ENCODE measurements around the gene MRPS31. TPM values are rescaled to one million over a fixed set of nuclear protein-coding genes. Genes with fewer than 3 reads are reported as not detected.
A peak's percentile ranks its signal among the peaks of the same experiment; 100 is the strongest.

Gene MRPS31
- total RNA-seq, 1 experiment from 2014 or later: 27.0 TPM

DNA sequence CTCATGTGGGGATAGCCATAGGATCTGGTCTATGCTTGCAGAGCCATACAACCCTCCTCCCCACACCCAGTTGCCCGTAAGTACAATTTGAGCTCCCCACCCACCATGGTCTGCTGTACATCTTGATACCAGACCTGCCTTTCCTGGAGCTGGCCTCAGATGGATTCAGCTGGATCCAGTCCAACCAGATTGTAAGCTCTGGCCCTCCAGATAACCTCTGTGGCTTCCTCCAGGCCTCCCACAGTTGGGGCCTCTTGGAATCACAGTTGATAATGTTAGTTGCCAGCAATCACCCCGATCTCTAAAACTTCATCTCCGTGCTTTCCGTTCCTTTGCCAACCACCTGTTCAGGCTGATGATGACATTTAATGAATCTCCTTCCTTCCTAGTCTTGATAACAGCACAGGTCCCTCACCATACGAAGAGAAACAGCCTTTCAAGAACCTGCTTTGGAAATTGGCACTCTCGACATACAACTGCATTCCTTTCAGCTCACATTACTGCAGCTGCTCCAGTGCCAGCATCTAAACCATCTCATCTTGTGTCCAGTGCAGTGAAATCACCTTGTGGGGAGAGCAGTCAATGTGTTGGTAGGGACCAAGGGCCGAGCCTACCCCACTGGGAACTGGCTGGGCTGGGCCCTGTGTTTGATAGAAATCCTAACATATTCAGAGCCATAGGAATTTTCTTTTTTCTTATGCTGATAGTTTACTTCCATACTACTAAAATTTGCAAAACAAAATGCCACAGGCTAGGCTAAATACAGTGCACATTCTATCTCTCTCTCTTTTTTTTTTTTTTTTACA, 89.4 kb downstream of the MRPS31 start:
- Histone ChIP-seq H3K4me3 (ENCODE audit: insufficient read depth, low read depth, low read length) (peak overlapping the region; percentile 20; the same call in 1 of the 2 replicates), H3K27me3 (ENCODE audit: control insufficient read depth, insufficient read depth, low read length) (no peaks in the 10 kb centered on the region), H3K36me3 (replicated peaks; ENCODE audit: control insufficient read depth, insufficient read depth, low read length) (no peaks in the 10 kb centered on the region)
- DNase-seq: no peak

DNA sequence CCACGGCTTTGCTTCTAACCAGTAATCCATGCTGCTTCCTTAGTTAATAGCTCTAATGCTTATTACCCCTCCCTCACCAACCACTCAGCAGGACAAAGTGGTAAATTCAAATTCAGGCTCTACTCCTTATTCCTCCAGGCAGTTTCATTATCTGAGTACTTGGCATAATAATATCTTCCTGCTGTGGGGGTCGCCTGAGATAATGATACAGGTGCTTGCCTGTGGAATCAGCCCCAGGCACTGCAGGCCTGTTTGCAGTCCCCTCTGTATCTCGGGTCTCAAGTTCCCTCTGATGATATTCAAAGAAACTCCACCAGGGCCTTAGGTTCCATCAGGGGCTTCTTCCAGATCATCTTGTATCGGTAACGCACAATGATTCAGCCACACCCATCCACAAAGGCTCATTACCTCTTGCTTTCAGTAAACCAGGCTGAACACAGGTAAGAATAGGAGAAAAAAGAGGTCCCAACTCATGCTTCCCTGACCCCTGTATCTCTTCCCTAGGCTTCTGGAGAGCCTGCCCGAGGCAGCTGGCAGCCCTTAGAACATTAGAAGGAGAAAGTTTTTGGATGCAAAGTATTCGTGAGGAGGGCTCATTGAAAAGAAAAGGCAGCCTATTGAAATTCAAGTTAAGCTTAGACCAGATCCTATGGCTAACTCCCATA, 90.2 kb downstream of the MRPS31 start:
- Histone ChIP-seq H3K4me3 (ENCODE audit: insufficient read depth, low read depth, low read length) (no peak overlapping the region), H3K36me3 (replicated peaks; ENCODE audit: control insufficient read depth, insufficient read depth, low read length) (no peaks in the 10 kb centered on the region), H3K27me3 (ENCODE audit: control insufficient read depth, insufficient read depth, low read length) (no peaks in the 10 kb centered on the region)
- peak; percentile 57 for DNase-seq

GRCh38 chr13:40679480-40679985, 91.5 kb downstream of the MRPS31 start:
- Histone ChIP-seq H3K36me3 (replicated peaks; ENCODE audit: control insufficient read depth, insufficient read depth, low read length) (no peaks in the 10 kb centered on the region), H3K27me3 (ENCODE audit: control insufficient read depth, insufficient read depth, low read length) (no peaks in the 10 kb centered on the region), H3K4me3 (ENCODE audit: insufficient read depth, low read depth, low read length) (no peak overlapping the region)
- DNase-seq: no peak

Other genes starting within 250 kb of the MRPS31 start
- gene FOXO1, start 104.5 kb downstream of the MRPS31 start, total RNA-seq (2014; rRNA removed; shearing (Covaris generic)): 24.3 and 34.0 TPM in 2 replicates
- gene SLC25A15, start 18.4 kb upstream of the MRPS31 start, total RNA-seq (2014; rRNA removed; shearing (Covaris generic)): 33.8 and 36.0 TPM in 2 replicates
- gene ELF1, start 248.1 kb upstream of the MRPS31 start, total RNA-seq (2014; rRNA removed; shearing (Covaris generic)): 18.6 and 19.1 TPM in 2 replicates

Data from H7 (cell line).